CD14-positive monocyte (primary cell): ENCODE data around the gene THSD4. TPM values are rescaled to one million over a fixed set of nuclear protein-coding genes. Genes with fewer than 3 reads are reported as not detected.

Experiments
- DNase-seq, 3 donors: peaks; one replicate each; pipeline ENCODE4 v3.0.0-alpha.2; 2011 to 2022
- H2AFZ ChIP-seq: 2 replicates; pipeline ENCODE4 v1.6.0; 2012; ENCODE audit warnings: mild to moderate bottlenecking, low read depth, low read length, inconsistent platforms; ENCODE audit not compliant: insufficient read depth, poor library complexity, severe bottlenecking
- H3K27ac ChIP-seq, 2 donors: 1 replicate in 1 of 2; 2 replicates in 1 of 2; pipeline ENCODE4 v1.5.1; 2012 to 2013; ENCODE audit warnings: low read length in 2 of 2, control low read depth in 1 of 2, inconsistent platforms in 1 of 2, low read depth in 1 of 2, mild to moderate bottlenecking in 1 of 2
- H3K27me3 ChIP-seq, 2 donors: one replicate each; pipeline versions ENCODE4 v1.6.0 to v1.6.1; 2011 to 2013; ENCODE audit warnings: low read length in 2 of 2; ENCODE audit not compliant: control insufficient read depth in 2 of 2, insufficient read depth in 2 of 2
- H3K36me3 ChIP-seq, 2 donors: replicated peaks in 1 of 2; 1 replicate in 1 of 2; 2 replicates in 1 of 2; pipeline versions ENCODE4 v1.5.1 to v1.6.1; 2012 to 2013; ENCODE audit warnings: low read length in 2 of 2, control low read depth in 1 of 2, inconsistent platforms in 1 of 2, mild to moderate bottlenecking in 1 of 2; ENCODE audit not compliant: insufficient read depth in 2 of 2, control insufficient read depth in 1 of 2
- H3K4me1 ChIP-seq, 2 donors: 1 replicate in 1 of 2; 2 replicates in 1 of 2; pipeline versions ENCODE4 v1.5.1 to v1.6.1; 2012 to 2013; ENCODE audit warnings: low read length in 2 of 2, control low read depth in 1 of 2, inconsistent platforms in 1 of 2, mild to moderate bottlenecking in 1 of 2, moderate library complexity in 1 of 2; ENCODE audit not compliant: insufficient read depth in 2 of 2, control insufficient read depth in 1 of 2
- H3K4me2 ChIP-seq: replicated peaks from 2 replicates; pipeline ENCODE3; 2012; ENCODE audit warnings: low read length, moderate library complexity, mild to moderate bottlenecking; ENCODE audit not compliant: poor library complexity, severe bottlenecking; ENCODE audit errors: extremely low read depth
- H3K4me3 ChIP-seq, 3 experiments: fragments of 200-600 bp in 1 of 3; sonication (generic) in 1 of 3; replicated peaks in 1 of 3; 1 replicate in 2 of 3; 2 replicates in 1 of 3; pipeline ENCODE4 v1.5.1; 2011 to 2013; ENCODE audit warnings: low read length in 3 of 3, mild to moderate bottlenecking in 3 of 3, control low read depth in 2 of 3, low read depth in 2 of 3, inconsistent platforms in 1 of 3, moderate library complexity in 1 of 3
- H3K79me2 ChIP-seq: 2 replicates; pipeline ENCODE4 v1.6.0; 2012; ENCODE audit warnings: mild to moderate bottlenecking, control low read depth, inconsistent platforms, low read length, moderate library complexity; ENCODE audit not compliant: insufficient read depth
- H3K9ac ChIP-seq: 2 replicates; pipeline ENCODE4 v1.6.0; 2017; ENCODE audit warnings: low read length, mild to moderate bottlenecking; ENCODE audit not compliant: insufficient read depth, poor library complexity, severe bottlenecking
- H3K9me3 ChIP-seq, 2 donors: replicated peaks in 1 of 2; 1 replicate in 1 of 2; 2 replicates in 1 of 2; pipeline versions ENCODE4 v1.5.1 to v1.6.1; 2012 to 2013; ENCODE audit warnings: low read length in 2 of 2, control low read depth in 1 of 2; ENCODE audit not compliant: control insufficient read depth in 1 of 2, insufficient read depth in 1 of 2
- H4K20me1 ChIP-seq: 2 replicates; pipeline ENCODE4 v1.6.0; 2012; ENCODE audit warnings: mild to moderate bottlenecking, low read length, control low read depth, moderate library complexity; ENCODE audit not compliant: insufficient read depth
- H3K27ac Mint-ChIP-seq, 7 donors: one replicate each; pipeline ENCODE4 v1.8.0; 2020; ENCODE audit warnings: mild to moderate bottlenecking in 7 of 7, mixed read lengths in 7 of 7, moderate library complexity in 6 of 7, inconsistent platforms in 2 of 7
- H3K27me3 Mint-ChIP-seq, 3 donors: one replicate each; pipeline ENCODE4 v1.8.0; 2021 to 2022; ENCODE audit warnings: low read depth in 3 of 3, mild to moderate bottlenecking in 3 of 3, mixed read lengths in 3 of 3, moderate library complexity in 3 of 3, inconsistent platforms in 1 of 3
- H3K36me3 Mint-ChIP-seq, 2 donors: one replicate each; pipeline ENCODE4 v1.8.0; 2020; ENCODE audit warnings: mixed read lengths in 2 of 2, inconsistent platforms in 1 of 2, mild to moderate bottlenecking in 1 of 2
- H3K4me1 Mint-ChIP-seq: one replicate; pipeline ENCODE4 v1.8.0; 2020; ENCODE audit warnings: mild to moderate bottlenecking, mixed read lengths
- H3K4me3 Mint-ChIP-seq, 2 donors: one replicate each; pipeline ENCODE4 v1.8.0; 2020; ENCODE audit warnings: mild to moderate bottlenecking in 2 of 2, mixed read lengths in 2 of 2, moderate library complexity in 1 of 2
- H3K9me3 Mint-ChIP-seq, 7 donors: one replicate each; pipeline ENCODE4 v1.8.0; 2020 to 2022; ENCODE audit warnings: mixed read lengths in 7 of 7, mild to moderate bottlenecking in 6 of 7, moderate library complexity in 6 of 7, inconsistent platforms in 2 of 7
- CTCF ChIP-seq: fragments of 200-600 bp; IDR thresholded peaks from one replicate; pipeline ENCODE4 v1.8.0; 2022; ENCODE audit warnings: antibody characterized with exemption, mild to moderate bottlenecking
- WGBS: methylation state at CpG from one replicate; pipeline ENCODE4 v1.1.5; 2013; ENCODE audit warnings: missing lambda C conversion rate; ENCODE audit not compliant: insufficient coverage; 5-methylcytosine and 5-hydroxymethylcytosine counted together
- intact Hi-C, 2 donors: fragments of 100-400 bp; cut with micrococcal nuclease; formaldehyde crosslinking; loops; one replicate each; pipeline versions ENCODE4 v1.15.0 to v1.15.1; 2023
- polyA plus RNA-seq, 3 donors: library from polyadenylated mRNA; depleted of rRNA in 1 of 3; unstranded in 2 of 3; stranded (reverse) in 1 of 3; fragments of 300-500 nt in 2 of 3; fragments of >200 nt in 1 of 3; fragmentation: Illumina TruSeq in 2 of 3; gene quantifications; 1 replicate in 2 of 3; 2 replicates in 1 of 3; pipeline ENCODE4 v1.2.3, GENCODE V29; 2012 to 2021

THSD4 gene
- polyA plus RNA-seq, 3 donors, result not detected

- Histone ChIP-seq H3K4me3 (no peak overlapping the region), H3K27me3 (peaks cover 22 to 27% of the 10 kb centered on the region in 2 donors), H3K27ac (no peak overlapping the region), H3K9ac (no peak overlapping the region), H3K4me2 (no peak overlapping the region), H2AFZ (no peak overlapping the region), H3K4me1 (no peaks in the 10 kb centered on the region), H3K9me3 (no peaks in the 10 kb centered on the region), H4K20me1 (no peaks in the 10 kb centered on the region), H3K79me2 (no peaks in the 10 kb centered on the region), H3K36me3 (no peaks in the 10 kb centered on the region)
- Mint-ChIP-seq H3K27me3 (peaks cover 8 to 29% (median 17%) of the 10 kb centered on the region in 3 donors), H3K36me3 (no peaks in the 10 kb centered on the region), H3K4me1 (no peaks in the 10 kb centered on the region), H3K4me3 (no peak overlapping the region), H3K27ac (no peak overlapping the region), H3K9me3 (peaks cover 0 to 4% (median 0%) of the 10 kb centered on the region in 7 donors)
- no peak for DNase-seq
- intact Hi-C loops, result no loop called here
- WGBS, result no CpG with 5 or more reads among the region's 2 CpGs
- no peak for TF ChIP-seq CTCF
These were observed 274.8 kb downstream of the THSD4 start for GRCh38 chr15:71390096-71390495.

- H3K4me2 ChIP-seq, result no peak overlapping the region
- no peak overlapping the region for H3K9ac ChIP-seq
- Mint-ChIP-seq H3K36me3 (no peaks in the 10 kb centered on the region), H3K27me3 (peaks cover 8 to 20% (median 13%) of the 10 kb centered on the region in 3 donors), H3K9me3 (peaks cover 0 to 4% (median 0%) of the 10 kb centered on the region in 7 donors), H3K4me1 (no peaks in the 10 kb centered on the region), H3K27ac (no peak overlapping the region), H3K4me3 (no peak overlapping the region)
- no peaks in the 10 kb centered on the region for H4K20me1 ChIP-seq
- H3K27me3 ChIP-seq, result peaks cover 13 to 19% of the 10 kb centered on the region in 2 donors
- H3K4me1 ChIP-seq, result no peaks in the 10 kb centered on the region
- no peak overlapping the region for H2AFZ ChIP-seq
- WGBS, result 92% methylated on average over 3 of the region's 6 CpGs
- H3K4me3 ChIP-seq, result no peak overlapping the region
- intact Hi-C loops, result no loop called here
- H3K27ac ChIP-seq, result no peak overlapping the region
- DNase-seq, result no peak
- H3K79me2 ChIP-seq, result no peaks in the 10 kb centered on the region
- no peaks in the 10 kb centered on the region for H3K36me3 ChIP-seq
- H3K9me3 ChIP-seq, result no peaks in the 10 kb centered on the region
- no peak for TF ChIP-seq CTCF
These were observed 276.3 kb downstream of the THSD4 start for GRCh38 chr15:71391421-71392088.
